Stimulated activated effector memory CD8-positive, alpha-beta T cell treated with anti-CD3 and anti-CD28 coated beads, Interleukin-12 subunit alpha, Interleukin-12 subunit beta, amount 100 ng/mL, for 72 hours (primary cell): ENCODE data around the gene GCAT.

ENCODE experiments used
- ATAC-seq: fragments of 150-1000 bp; cut with Tn5 transposase; 2 replicates; pipeline ENCODE4 v1.10.0; 2021
- DNase-seq, 2 donors: peaks; one replicate each; pipeline ENCODE4 v3.0.0; 2021 to 2022; ENCODE audit warnings: low spot score in 2 of 2
- H3K27ac Mint-ChIP-seq: one replicate; pipeline ENCODE4 v1.8.0; 2022; ENCODE audit warnings: mild to moderate bottlenecking, mixed read lengths
- H3K36me3 Mint-ChIP-seq: one replicate; pipeline ENCODE4 v1.8.0; 2022; ENCODE audit warnings: mild to moderate bottlenecking, mixed read lengths
- H3K4me1 Mint-ChIP-seq: one replicate; pipeline ENCODE4 v1.8.0; 2022; ENCODE audit warnings: mixed read lengths
- H3K4me3 Mint-ChIP-seq: one replicate; pipeline ENCODE4 v1.8.0; 2022; ENCODE audit warnings: mild to moderate bottlenecking, mixed read lengths
- H3K9me3 Mint-ChIP-seq: one replicate; pipeline ENCODE4 v1.8.0; 2022; ENCODE audit warnings: mixed read lengths

The GCAT gene

DNA sequence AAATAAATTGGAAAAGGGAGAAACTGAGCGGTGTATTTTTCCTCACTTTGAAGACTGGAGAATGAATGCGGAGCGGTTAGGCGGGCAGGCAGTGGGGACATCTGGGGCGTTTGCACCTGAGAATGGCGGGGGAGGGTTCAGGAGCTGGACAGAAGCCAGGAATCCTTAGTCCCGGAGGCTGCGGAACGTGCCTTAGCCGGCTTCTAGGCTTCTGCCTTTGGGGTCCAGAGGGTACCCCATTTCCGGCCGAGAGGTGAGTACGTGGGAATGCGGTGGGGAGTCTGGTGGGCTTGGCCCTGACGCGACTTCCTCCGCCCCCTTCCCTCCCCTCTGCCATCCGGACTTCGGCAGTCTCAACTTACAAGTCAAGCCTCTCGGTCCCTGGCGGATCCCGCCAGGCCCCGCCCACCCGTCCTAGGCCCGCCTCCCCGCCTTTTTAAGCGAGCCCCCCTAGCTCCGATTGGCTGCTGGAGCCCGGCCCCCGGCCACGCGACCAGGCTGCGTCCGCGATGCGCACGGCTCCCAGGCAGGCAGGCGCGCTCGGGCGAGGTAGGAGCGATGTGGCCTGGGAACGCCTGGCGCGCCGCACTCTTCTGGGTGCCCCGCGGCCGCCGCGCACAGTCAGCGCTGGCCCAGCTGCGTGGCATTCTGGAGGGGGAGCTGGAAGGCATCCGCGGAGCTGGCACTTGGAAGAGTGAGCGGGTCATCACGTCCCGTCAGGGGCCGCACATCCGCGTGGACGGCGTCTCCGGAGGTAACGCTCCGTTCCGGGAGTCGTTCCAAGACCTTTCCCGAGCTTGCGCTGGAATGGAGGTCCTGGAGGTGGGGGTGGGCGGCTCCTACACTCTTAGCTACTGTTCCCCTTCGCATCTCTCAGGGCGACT lies at the start of gene GCAT:
GCAT (plus strand) TSS at position 525 of the 884 bp plus-strand sequence; CDS start at position 559, 34 bp downstream.
- peaks cover 37% of the 10 kb centered on the region for H3K4me1 Mint-ChIP-seq
- no peak within 1 kb of the TSS for H3K27ac Mint-ChIP-seq
- DNase-seq (peak; percentile 74 to 91), ATAC-seq (peak; percentile 97)
- no peaks in the 10 kb centered on the region for H3K9me3 Mint-ChIP-seq
- peak within 1 kb of the TSS; percentile 71 for H3K4me3 Mint-ChIP-seq
- H3K36me3 Mint-ChIP-seq: no peaks in the 10 kb centered on the region

DNA sequence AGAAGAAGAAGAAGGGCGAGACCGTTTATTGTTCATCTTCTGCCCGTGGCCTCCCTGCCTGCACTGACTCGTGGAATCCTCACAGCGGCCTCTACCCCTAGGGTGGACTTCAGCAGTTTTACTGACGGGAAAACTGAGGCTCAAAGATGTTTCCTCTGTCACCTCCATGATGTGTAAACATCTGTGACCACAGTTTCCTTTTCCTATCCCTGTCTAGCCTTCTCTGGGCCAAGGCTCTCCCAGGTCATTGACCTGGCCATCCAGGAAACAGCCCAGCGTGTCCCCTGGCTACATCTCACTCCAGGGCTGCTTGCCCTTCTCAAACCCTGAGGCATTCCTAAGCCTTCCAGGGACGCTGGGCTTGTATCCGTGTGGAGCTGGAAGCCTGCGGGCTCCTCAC lies 49.0 kb upstream of the GCAT start:
- peaks cover 61% of the 10 kb centered on the region for H3K36me3 Mint-ChIP-seq
- H3K27ac Mint-ChIP-seq: peak overlapping the region; percentile 20
- ATAC-seq (no peak), DNase-seq (no peak)
- no peaks in the 10 kb centered on the region for H3K9me3 Mint-ChIP-seq
- H3K4me3 Mint-ChIP-seq: no peak overlapping the region
- H3K4me1 Mint-ChIP-seq: no peaks in the 10 kb centered on the region

DNA sequence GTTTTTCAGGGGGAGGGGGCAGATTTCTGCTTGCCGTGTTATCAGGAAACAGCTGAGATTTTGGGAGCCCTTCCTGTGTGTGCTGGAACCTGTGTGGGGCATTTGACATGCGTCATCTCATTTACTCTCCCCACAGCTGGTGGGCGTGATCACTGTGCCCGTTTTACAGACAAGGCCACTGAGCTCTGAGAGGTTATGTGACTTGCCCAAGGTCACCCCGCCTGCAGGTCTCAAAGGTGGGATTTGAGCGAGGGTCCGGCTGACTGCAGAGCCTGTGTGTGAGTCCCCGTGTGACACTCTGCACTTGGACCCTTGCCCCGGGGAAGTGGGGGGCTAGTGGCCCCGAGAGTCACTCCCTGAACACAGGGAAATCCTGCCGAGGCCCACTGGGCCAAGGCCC lies 48.5 kb upstream of the GCAT start:
- no peak for DNase-seq
- Mint-ChIP-seq H3K4me1 (no peaks in the 10 kb centered on the region), H3K4me3 (no peak overlapping the region), H3K9me3 (no peaks in the 10 kb centered on the region), H3K27ac (no peak overlapping the region), H3K36me3 (peaks cover 61% of the 10 kb centered on the region)
- ATAC-seq: no peak

DNA sequence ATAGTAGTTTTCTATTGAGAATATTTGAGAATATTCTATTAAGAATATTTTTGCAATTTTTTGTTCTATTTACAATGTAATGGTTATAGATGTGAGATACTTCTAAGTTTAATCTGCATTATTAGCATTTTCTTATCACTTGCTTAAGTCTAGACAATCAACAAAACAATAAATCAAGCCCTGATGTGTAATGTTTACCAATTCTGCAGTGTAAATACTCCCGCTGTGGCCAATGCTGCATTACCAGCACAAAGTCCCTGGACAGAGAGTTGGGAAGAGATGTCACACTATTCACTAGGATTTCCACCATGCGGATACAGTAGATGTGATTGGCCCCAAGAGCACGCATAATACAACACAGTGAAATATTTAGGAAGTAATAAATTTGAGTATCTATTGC lies 47.6 kb upstream of the GCAT start:
- ATAC-seq: no peak

DNA sequence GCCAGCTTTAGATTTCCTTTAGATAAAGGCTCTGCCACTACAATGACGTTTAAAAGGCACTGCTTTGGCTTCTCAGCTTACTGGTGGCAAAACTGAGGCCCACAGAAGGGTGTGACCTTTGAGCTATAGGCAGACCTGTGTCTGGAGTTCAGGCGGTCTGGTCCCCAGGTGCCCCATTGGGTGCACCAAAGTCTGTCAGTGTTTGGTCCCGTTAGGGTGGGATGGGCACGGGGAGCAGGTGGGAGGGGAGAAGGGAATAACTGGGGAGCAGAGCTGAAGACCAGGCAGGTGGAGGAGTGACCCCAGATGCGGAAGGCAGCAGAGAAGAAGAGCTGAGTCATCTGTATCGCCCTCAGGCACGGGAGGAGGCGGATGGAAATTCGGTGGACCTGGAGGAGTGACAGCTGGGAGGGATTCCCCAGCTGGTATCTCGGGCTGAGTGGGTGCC lies 45.3 kb upstream of the GCAT start:
- DNase-seq (no peak), ATAC-seq (no peak)
- Mint-ChIP-seq H3K9me3 (no peaks in the 10 kb centered on the region), H3K4me1 (no peaks in the 10 kb centered on the region), H3K4me3 (no peak overlapping the region), H3K36me3 (peaks cover 50% of the 10 kb centered on the region), H3K27ac (no peak overlapping the region)

More for the DNA sequence above, 47.6 kb upstream of the GCAT start:
- no peak for DNase-seq
- peaks cover 60% of the 10 kb centered on the region for H3K36me3 Mint-ChIP-seq
- H3K9me3 Mint-ChIP-seq: no peaks in the 10 kb centered on the region
- H3K4me1 Mint-ChIP-seq: no peaks in the 10 kb centered on the region
- H3K4me3 Mint-ChIP-seq: no peak overlapping the region
- H3K27ac Mint-ChIP-seq: no peak overlapping the region

DNA sequence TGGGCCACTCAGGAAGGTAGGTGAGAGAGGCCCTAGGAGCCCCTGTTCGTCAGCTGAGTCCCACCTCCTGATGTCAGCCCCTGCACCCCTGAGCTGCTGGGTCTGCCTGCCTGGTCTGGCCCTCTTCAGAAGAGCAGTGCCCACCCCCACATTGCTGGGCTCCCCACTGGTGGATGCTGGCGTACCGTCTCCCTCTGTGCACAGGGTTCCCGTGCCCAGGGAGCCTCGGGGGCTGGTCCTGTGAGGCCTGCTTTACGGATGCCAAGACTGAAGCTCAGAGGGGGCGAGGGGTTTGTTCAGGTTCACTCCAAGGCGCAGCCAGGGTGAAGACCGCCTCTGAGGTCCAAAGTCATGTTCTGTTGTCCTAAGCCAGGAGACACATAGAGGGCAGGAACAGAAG lies 44.7 kb upstream of the GCAT start:
- DNase-seq (no peak), ATAC-seq (no peak)
- Mint-ChIP-seq H3K4me1 (no peaks in the 10 kb centered on the region), H3K9me3 (no peaks in the 10 kb centered on the region), H3K36me3 (peaks cover 48% of the 10 kb centered on the region), H3K4me3 (no peak overlapping the region), H3K27ac (no peak overlapping the region)

DNA sequence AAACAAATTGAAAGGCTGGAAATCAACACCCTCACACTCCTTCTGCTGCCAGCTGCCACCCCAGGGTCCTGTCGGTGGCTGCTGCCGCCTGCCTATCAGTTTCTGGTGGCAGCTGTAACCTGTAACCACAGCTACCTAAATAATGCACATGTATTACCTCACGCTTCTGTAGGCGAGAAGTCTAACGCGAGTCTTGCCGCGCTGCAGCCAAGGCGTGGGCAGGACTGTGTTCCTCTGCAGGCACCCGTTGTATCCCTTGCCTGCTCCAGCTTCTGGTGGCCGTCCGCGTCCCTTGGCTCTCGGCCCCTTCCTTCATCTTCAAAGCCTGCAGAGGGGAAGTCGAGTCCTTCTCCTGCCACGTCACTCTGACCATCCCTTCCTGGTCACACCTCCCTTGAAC lies 44.1 kb upstream of the GCAT start:
- Mint-ChIP-seq H3K36me3 (peaks cover 42% of the 10 kb centered on the region), H3K4me3 (no peak overlapping the region), H3K4me1 (no peaks in the 10 kb centered on the region), H3K9me3 (no peaks in the 10 kb centered on the region), H3K27ac (no peak overlapping the region)
- ATAC-seq: no peak
- no peak for DNase-seq

DNA sequence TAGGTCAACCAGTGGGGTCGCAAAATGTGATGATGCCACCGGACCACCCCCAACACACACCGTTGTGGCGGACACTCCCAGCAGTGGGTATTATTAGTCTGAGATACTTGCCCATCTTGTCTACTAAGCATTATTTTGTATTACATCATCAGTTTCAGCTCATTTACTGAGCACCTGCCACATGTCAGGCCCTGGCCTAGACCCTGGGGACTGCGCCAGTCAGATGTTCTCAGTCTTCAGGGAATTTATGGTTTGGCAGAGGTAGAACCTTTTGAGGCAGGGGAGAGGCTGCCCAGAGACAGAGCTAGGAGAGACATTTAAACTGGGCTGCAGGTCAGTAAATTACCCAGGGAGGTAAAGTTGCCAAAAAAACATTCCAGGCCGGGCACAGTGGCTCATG lies 43.1 kb upstream of the GCAT start:
- peaks cover 36% of the 10 kb centered on the region for H3K36me3 Mint-ChIP-seq
- H3K27ac Mint-ChIP-seq: no peak overlapping the region
- DNase-seq: no peak
- ATAC-seq: no peak
- no peaks in the 10 kb centered on the region for H3K9me3 Mint-ChIP-seq
- no peaks in the 10 kb centered on the region for H3K4me1 Mint-ChIP-seq
- no peak overlapping the region for H3K4me3 Mint-ChIP-seq

DNA sequence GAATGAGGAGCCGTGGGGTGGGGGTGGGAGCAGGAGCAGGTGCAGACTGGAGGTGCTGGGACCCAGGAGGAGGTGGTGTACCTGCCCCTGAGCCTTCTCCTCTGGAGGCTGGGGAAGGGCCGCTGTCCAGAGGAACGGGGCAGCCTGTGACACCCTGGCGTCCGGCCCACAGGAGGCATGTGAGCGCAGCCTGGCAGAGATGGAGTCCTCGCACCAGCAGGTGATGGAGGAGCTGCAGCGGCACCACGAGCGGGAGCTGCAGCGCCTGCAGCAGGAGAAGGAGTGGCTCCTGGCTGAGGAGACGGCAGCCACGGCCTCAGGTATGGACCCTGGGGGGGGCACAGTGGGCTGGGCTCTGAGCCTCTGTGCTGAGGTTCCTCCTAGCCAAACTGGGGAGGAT lies 42.2 kb upstream of the GCAT start:
- no peaks in the 10 kb centered on the region for H3K9me3 Mint-ChIP-seq
- H3K4me3 Mint-ChIP-seq: no peak overlapping the region
- no peak for ATAC-seq
- DNase-seq: no peak
- no peaks in the 10 kb centered on the region for H3K4me1 Mint-ChIP-seq
- H3K36me3 Mint-ChIP-seq: peaks cover 33% of the 10 kb centered on the region
- no peak overlapping the region for H3K27ac Mint-ChIP-seq

DNA sequence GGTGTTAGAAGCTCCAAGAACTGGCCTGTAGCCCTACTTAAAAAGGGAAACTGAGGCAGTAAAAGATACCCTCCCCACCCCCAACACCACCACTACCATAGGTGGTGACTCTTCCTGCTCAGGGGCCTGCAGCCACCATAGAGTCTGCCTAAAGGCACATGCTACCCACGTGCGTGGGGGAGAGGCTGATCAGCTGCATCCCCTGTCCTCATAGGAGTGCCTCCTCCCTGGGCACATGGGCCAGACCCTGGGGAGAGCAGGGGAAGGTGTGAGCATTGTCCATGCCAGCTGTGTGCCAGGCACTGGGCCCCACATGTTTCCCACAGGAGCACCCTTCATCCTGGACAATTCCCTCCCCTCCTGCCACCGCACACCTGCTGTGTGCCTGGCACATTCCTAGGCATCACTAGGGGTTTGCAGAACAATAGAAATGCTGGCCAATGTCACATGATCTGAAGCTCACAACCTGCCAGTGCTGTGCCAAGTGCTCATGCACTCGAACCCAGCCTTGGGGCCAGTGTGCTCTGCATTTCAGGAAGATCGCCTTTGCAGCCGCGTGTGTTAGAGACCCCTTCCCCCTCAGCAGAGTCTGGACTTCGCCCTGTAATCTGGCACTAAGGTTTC lies 41.7 kb upstream of the GCAT start:
- H3K4me1 Mint-ChIP-seq: no peaks in the 10 kb centered on the region
- DNase-seq (no peak), ATAC-seq (no peak)
- no peak overlapping the region for H3K27ac Mint-ChIP-seq
- H3K4me3 Mint-ChIP-seq: no peak overlapping the region
- no peaks in the 10 kb centered on the region for H3K9me3 Mint-ChIP-seq
- peaks cover 33% of the 10 kb centered on the region for H3K36me3 Mint-ChIP-seq

DNA sequence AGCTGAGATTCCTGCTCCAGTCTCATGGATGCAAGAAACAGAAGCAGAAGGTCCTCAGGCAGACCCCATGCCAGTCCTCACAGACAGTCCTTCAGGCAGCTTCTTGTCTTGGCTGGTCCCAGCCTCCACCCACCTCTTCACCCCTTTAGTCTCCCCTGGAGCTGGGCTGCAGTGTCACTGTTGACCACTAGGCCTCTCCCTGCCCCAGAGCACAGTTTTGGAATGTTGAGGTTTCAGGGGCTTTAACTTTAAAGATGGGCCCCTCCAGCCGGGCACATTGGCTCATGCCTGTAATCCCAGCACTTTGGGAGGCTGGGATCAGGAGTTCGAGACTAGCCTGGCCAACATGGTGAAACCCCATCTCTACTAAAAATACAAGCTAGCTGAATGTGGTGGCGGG lies 39.5 kb upstream of the GCAT start:
- DNase-seq (no peak), ATAC-seq (peak; percentile 42)

DNA sequence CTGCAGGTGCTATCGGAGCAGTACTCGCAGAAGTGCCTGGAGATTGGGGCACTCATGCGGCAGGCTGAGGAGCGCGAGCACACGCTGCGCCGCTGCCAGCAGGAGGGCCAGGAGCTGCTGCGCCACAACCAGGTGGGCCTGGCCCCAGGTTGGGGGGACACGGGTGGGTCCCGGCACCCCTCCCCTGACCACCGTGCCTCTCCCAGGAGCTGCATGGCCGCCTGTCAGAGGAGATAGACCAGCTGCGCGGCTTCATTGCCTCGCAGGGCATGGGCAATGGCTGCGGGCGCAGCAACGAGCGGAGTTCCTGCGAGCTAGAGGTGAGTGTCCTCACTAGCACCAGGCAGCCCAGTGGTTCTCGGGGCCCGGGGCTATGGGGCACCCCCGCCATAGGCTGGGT lies 38.7 kb upstream of the GCAT start:
- H3K4me1 Mint-ChIP-seq: no peaks in the 10 kb centered on the region
- H3K9me3 Mint-ChIP-seq: no peaks in the 10 kb centered on the region

More for the DNA sequence above, 39.5 kb upstream of the GCAT start:
- Mint-ChIP-seq H3K36me3 (peaks cover 37% of the 10 kb centered on the region), H3K4me3 (no peak overlapping the region), H3K27ac (no peak overlapping the region), H3K4me1 (no peaks in the 10 kb centered on the region), H3K9me3 (no peaks in the 10 kb centered on the region)

DNA sequence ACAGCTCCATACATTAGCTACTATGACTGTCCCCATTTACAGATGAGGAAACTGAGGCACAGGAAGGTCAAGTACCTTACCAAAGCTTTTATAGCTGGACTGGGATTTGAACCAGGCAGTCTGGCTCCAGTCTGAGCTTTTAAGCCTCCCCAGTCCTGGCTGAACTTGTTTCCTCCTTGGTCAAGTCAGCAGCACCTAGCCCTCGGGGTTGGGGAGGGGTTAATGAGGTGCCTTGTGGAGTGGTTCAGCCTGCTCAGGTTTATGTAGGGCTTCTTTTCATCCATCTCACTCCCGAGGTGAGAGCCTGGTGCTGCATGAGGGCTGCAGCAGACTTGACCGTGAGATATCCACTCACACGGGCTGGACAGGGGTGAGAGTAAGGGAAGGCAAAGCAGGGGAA lies 36.7 kb upstream of the GCAT start:
- peaks cover 7% of the 10 kb centered on the region for H3K4me1 Mint-ChIP-seq
- no peak for DNase-seq
- no peak overlapping the region for H3K27ac Mint-ChIP-seq

More for the DNA sequence above, 38.7 kb upstream of the GCAT start:
- DNase-seq (no peak), ATAC-seq (no peak)
- Mint-ChIP-seq H3K36me3 (peaks cover 45% of the 10 kb centered on the region), H3K27ac (no peak overlapping the region), H3K4me3 (no peak overlapping the region)

DNA sequence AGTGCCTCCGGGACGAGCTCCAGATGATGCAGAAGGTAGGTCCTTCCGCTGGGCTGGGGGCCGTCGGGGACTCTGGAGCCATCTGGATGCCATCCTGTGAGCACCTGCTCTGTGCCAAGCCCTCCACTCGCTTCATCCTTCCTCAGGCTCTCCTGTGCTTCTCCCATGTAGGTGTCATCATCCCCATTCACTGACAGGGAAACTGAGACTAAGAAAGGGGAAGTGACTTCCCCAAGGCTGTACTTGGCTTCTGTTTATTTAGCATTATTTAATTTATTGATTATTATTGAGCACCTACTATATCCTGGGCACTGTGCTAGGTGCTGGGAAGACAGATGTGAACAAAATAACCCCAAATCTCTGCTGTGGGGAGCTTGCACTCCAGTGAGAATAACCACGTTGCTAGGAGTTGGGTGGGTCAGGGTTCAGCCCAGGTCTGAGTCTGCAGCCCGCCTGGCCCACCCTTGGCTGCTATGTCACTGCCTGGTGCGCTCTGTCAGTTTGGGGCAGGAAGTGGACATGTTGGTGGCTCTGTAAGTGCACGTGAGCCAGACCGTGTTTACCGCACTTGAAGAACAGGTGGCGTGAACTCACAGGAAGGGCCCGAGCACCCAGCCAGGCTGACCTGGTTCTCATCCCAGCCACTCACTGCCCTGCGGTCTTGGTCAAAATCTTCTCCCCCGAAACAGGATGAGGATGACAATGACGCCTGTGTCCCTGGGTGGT lies 35.9 kb upstream of the GCAT start:
- H3K27ac Mint-ChIP-seq: no peak overlapping the region
- peaks cover 35% of the 10 kb centered on the region for H3K36me3 Mint-ChIP-seq
- H3K9me3 Mint-ChIP-seq: no peaks in the 10 kb centered on the region
- ATAC-seq: no peak
- H3K4me1 Mint-ChIP-seq: peaks cover 11% of the 10 kb centered on the region
- no peak for DNase-seq
- H3K4me3 Mint-ChIP-seq: no peak overlapping the region

More for the DNA sequence above, 36.7 kb upstream of the GCAT start:
- H3K36me3 Mint-ChIP-seq: peaks cover 35% of the 10 kb centered on the region
- no peak overlapping the region for H3K4me3 Mint-ChIP-seq
- H3K9me3 Mint-ChIP-seq: no peaks in the 10 kb centered on the region
- ATAC-seq: no peak

DNA sequence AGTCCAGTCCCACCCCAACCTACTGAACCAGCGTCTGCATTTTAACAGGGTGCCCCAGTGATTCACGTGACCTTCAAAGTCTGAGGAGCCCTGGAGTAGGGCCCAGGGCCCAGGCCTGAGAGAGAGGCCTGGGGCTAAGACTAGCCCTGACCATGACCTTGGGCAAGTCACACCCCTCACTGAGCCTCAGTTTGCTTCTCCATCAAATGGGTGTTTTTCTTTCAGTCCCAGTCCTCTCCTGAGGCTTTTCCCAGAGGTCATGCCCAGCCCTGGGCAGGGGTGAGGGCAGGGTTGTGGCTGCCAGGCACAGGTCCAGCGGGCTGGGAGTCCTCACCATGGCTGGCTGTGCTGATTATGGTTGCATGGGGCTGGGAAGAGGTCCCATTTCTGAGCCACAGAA lies 33.0 kb upstream of the GCAT start:
- Mint-ChIP-seq H3K4me1 (peaks cover 11% of the 10 kb centered on the region), H3K9me3 (no peaks in the 10 kb centered on the region), H3K27ac (no peak overlapping the region), H3K36me3 (peaks cover 30% of the 10 kb centered on the region), H3K4me3 (no peak overlapping the region)
- no peak for DNase-seq
- ATAC-seq: no peak
